ENCODE data around the gene AMH. TPM values are rescaled to one million over a fixed set of nuclear protein-coding genes. Genes with fewer than 3 reads are reported as not detected.

The AMH gene
- total and polyA plus RNA-seq, 9 donors: 0.80 to 12.0 (median 1.3) TPM; not detected in 1

- TF ChIP-seq POLR2A (IDR thresholded peaks at IDR 0.05) (no peak), CTCF (IDR thresholded peaks at IDR 0.05) (no peak), EP300 (IDR thresholded peaks at IDR 0.05) (no peak)
- intact Hi-C loops (cut with DNase I): no loop called here
- WGBS, 3 donors: 79 to 84% (median 79%) methylated on average over 15 to 17 of the region's 17 CpGs
- no peaks in the 10 kb centered on the region for H3K36me3 ChIP-seq
- H3K27ac ChIP-seq: no peak overlapping the region
- H3K4me1 ChIP-seq (ENCODE audit: insufficient read depth): peaks cover 11% of the 10 kb centered on the region
- H3K4me3 ChIP-seq: no peak overlapping the region
- H3K27me3 ChIP-seq: peaks cover 11% of the 10 kb centered on the region
- DNase-seq: no peak
- H3K9me3 ChIP-seq: no peaks in the 10 kb centered on the region
Measured at GRCh38 chr19:2288338-2288817, 39.3 kb downstream of the AMH start.

GRCh38 chr19:2288818-2289713 is 39.9 kb downstream of the AMH start:
- intact Hi-C loops (cut with DNase I): no loop called here
- Histone ChIP-seq H3K27me3 (peaks cover 11% of the 10 kb centered on the region), H3K27ac (no peak overlapping the region), H3K4me3 (no peak overlapping the region), H3K36me3 (no peaks in the 10 kb centered on the region), H3K9me3 (no peaks in the 10 kb centered on the region), H3K4me1 (ENCODE audit: insufficient read depth) (peaks cover 11% of the 10 kb centered on the region)
- 55 to 62% (median 58%) methylated on average over 28 of the region's 28 CpGs for WGBS, 3 donors
- DNase-seq: no peak
- TF ChIP-seq POLR2A (IDR thresholded peaks at IDR 0.05): no peak

GRCh38 chr19:2289714-2290435 is 40.8 kb downstream of the AMH start:
- peaks cover 11% of the 10 kb centered on the region for H3K27me3 ChIP-seq
- DNase-seq: no peak
- 1 to 3% (median 2%) methylated on average over 40 to 69 of the region's 74 CpGs for WGBS, 3 donors

GRCh38 chr19:2290441-2291184 is 41.5 kb downstream of the AMH start:
- WGBS, 3 donors: 3 to 4% (median 3%) methylated on average over 42 to 82 of the region's 82 CpGs
- Histone ChIP-seq H3K4me3 (peak overlapping the region; percentile 1), H3K4me1 (ENCODE audit: insufficient read depth) (peaks cover 12% of the 10 kb centered on the region), H3K27me3 (peaks cover 11% of the 10 kb centered on the region), H3K9me3 (no peaks in the 10 kb centered on the region), H3K36me3 (no peaks in the 10 kb centered on the region), H3K27ac (no peak overlapping the region)
- no peak for TF ChIP-seq EP300 (IDR thresholded peaks at IDR 0.05)
- no peak for TF ChIP-seq POLR2A (IDR thresholded peaks at IDR 0.05)
- no peak for TF ChIP-seq CTCF (IDR thresholded peaks at IDR 0.05)
- intact Hi-C loops (cut with DNase I): no loop called here
- no peak for DNase-seq

More at GRCh38 chr19:2289714-2290435, 40.8 kb downstream of the AMH start:
- Histone ChIP-seq H3K9me3 (no peaks in the 10 kb centered on the region), H3K4me1 (ENCODE audit: insufficient read depth) (peaks cover 12% of the 10 kb centered on the region), H3K4me3 (peak overlapping the region; percentile 1), H3K27ac (no peak overlapping the region), H3K36me3 (no peaks in the 10 kb centered on the region)
- intact Hi-C loops (cut with DNase I): no loop called here
- TF ChIP-seq POLR2A (IDR thresholded peaks at IDR 0.05): no peak
- TF ChIP-seq CTCF (IDR thresholded peaks at IDR 0.05): no peak
- TF ChIP-seq EP300 (IDR thresholded peaks at IDR 0.05): no peak

Data from ovary (tissue), 9 donors.